Activated CD8-positive, alpha-beta memory T cell treated with anti-CD3 and anti-CD28 coated beads, Interleukin-2, amount 50 U/mL, for 24 hours (primary cell): Measurements from ENCODE around the gene DLX2.

Experiments used
- DNase-seq: peaks from one replicate; pipeline ENCODE4 v3.0.0-alpha.2; 2020; ENCODE audit errors: extremely low read depth

The DLX2 gene

GRCh38 chr2:172053486-172053885 lies 49.2 kb downstream of the DLX2 start:
- DNase-seq: no peak

GRCh38 chr2:172052000-172052983 lies 50.4 kb downstream of the DLX2 start:
- DNase-seq: no peak

- DNase-seq: no peak
These were observed 52.1 kb downstream of the DLX2 start for GRCh38 chr2:172050479-172051125.

- DNase-seq: no peak
These were observed 53.1 kb downstream of the DLX2 start for GRCh38 chr2:172049567-172050120.
